Astrocyte (in vitro differentiated cells and primary cell): Measurements from ENCODE around the gene RPS27L.

Source experiments
- CTCF ChIP-seq: IDR thresholded peaks from 2 replicates; pipeline ENCODE4 v1.5.1; 2011; ENCODE audit warnings: low read depth, mild to moderate bottlenecking, inconsistent platforms, low read length, moderate library complexity; ENCODE audit not compliant: insufficient read depth
- EZH2 ChIP-seq: IDR thresholded peaks from 2 replicates; pipeline ENCODE4 v1.6.1; 2012; ENCODE audit warnings: mild to moderate bottlenecking, low read length, inconsistent platforms; ENCODE audit not compliant: insufficient read depth

- TF ChIP-seq CTCF (no peak), EZH2 (no peak)
Observed at GRCh38 chr15:63112871-63113270, 44.4 kb downstream of the RPS27L start.
